Body of pancreas (tissue), 4 donors: ENCODE results near the gene RNU6-1.

Experiments
- POLR2A ChIP-seq, 3 donors: fragments of 450-650 bp; IDR thresholded peaks; one replicate each; pipeline ENCODE4 v1.6.1; 2016; ENCODE audit warnings: antibody characterized with exemption in 3 of 3, mild to moderate bottlenecking in 2 of 3
- TF ChIP-seq, protein P1 (sequence below), 7 experiments: fragments of 450-650 bp in 4 of 7; fragments of 200-600 bp in 3 of 7; sonication (generic) in 3 of 7; IDR thresholded peaks; one replicate each; pipeline ENCODE4 v1.5.1; 2016 to 2019; ENCODE audit warnings: antibody characterized with exemption in 7 of 7

GRCh38 chr15:67820992-67821783 is 18.7 kb downstream of the RNU6-1 start:
- TF ChIP-seq, protein P1, sequence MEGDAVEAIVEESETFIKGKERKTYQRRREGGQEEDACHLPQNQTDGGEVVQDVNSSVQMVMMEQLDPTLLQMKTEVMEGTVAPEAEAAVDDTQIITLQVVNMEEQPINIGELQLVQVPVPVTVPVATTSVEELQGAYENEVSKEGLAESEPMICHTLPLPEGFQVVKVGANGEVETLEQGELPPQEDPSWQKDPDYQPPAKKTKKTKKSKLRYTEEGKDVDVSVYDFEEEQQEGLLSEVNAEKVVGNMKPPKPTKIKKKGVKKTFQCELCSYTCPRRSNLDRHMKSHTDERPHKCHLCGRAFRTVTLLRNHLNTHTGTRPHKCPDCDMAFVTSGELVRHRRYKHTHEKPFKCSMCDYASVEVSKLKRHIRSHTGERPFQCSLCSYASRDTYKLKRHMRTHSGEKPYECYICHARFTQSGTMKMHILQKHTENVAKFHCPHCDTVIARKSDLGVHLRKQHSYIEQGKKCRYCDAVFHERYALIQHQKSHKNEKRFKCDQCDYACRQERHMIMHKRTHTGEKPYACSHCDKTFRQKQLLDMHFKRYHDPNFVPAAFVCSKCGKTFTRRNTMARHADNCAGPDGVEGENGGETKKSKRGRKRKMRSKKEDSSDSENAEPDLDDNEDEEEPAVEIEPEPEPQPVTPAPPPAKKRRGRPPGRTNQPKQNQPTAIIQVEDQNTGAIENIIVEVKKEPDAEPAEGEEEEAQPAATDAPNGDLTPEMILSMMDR (IDR thresholded peaks at IDR 0.05), result no peak
- TF ChIP-seq POLR2A (IDR thresholded peaks at IDR 0.05), result no peak
